Neural cell (in vitro differentiated cells): ENCODE results near the gene PLCL2.

Experiments
- CTCF ChIP-seq: fragments of 450-650 bp; IDR thresholded peaks from 2 replicates; pipeline ENCODE4 v1.5.1; 2014; ENCODE audit warnings: antibody characterized with exemption, mild to moderate bottlenecking, moderate library complexity; ENCODE audit not compliant: poor library complexity, severe bottlenecking
- EP300 ChIP-seq: fragments of 450-650 bp; conservative IDR thresholded peaks from 2 replicates; pipeline ENCODE4 v1.6.1; 2014; ENCODE audit warnings: antibody characterized with exemption, mild to moderate bottlenecking, moderate library complexity; ENCODE audit not compliant: poor library complexity, severe bottlenecking
- POLR2AphosphoS5 ChIP-seq: IDR thresholded peaks from 2 replicates; pipeline ENCODE4 v1.6.1; 2012
- RAD21 ChIP-seq: fragments of 450-650 bp; conservative IDR thresholded peaks from 2 replicates; pipeline ENCODE4 v1.6.1; 2014; ENCODE audit warnings: antibody characterized with exemption, mild to moderate bottlenecking, moderate library complexity
- SMC3 ChIP-seq: fragments of 450-650 bp; conservative IDR thresholded peaks from 2 replicates; pipeline ENCODE4 v1.6.1; 2014; ENCODE audit warnings: antibody characterized with exemption, mild to moderate bottlenecking, moderate library complexity; ENCODE audit not compliant: poor library complexity
- TAF1 ChIP-seq: IDR thresholded peaks from 2 replicates; pipeline ENCODE4 v1.6.1; 2012; ENCODE audit warnings: low read depth

- TF ChIP-seq CTCF (no peak), SMC3 (no peak), TAF1 (no peak), RAD21 (no peak), EP300 (no peak), POLR2AphosphoS5 (no peak)
Observed at GRCh38 chr3:17047894-17048293, 163.1 kb downstream of the PLCL2 start.
